Transverse colon (tissue), 4 donors: Measurements from ENCODE around the gene KCNQ1OT1. TPM values are rescaled to one million over a fixed set of nuclear protein-coding genes. Genes with fewer than 3 reads are reported as not detected.

ENCODE experiments used
- DNase-seq: peaks from one replicate; pipeline ENCODE4 v3.0.0-alpha.2; 2019
- H3K27ac ChIP-seq, 4 donors: fragments of 200-600 bp; sonication (generic); 2 replicates each; pipeline ENCODE4 v1.5.1; 2016 to 2018; ENCODE audit warnings: inconsistent platforms in 4 of 4
- H3K27me3 ChIP-seq: fragments of 200-600 bp; sonication (generic); 2 replicates; pipeline ENCODE4 v1.5.1; 2017; ENCODE audit warnings: inconsistent platforms
- H3K36me3 ChIP-seq, 4 donors: fragments of 200-600 bp; sonication (generic); 2 replicates each; pipeline ENCODE4 v1.5.1; 2017 to 2019; ENCODE audit warnings: inconsistent platforms in 4 of 4
- H3K4me1 ChIP-seq, 4 donors: fragments of 200-600 bp; sonication (generic); 2 replicates each; pipeline ENCODE4 v1.5.1; 2017 to 2020; ENCODE audit warnings: inconsistent platforms in 4 of 4
- H3K4me3 ChIP-seq, 4 donors: fragments of 200-600 bp; sonication (generic); 1 replicate in 1 of 4; 2 replicates in 3 of 4; pipeline versions ENCODE4 v1.5.1 to v1.6.1; 2017 to 2019; ENCODE audit warnings: inconsistent platforms in 4 of 4
- H3K9me3 ChIP-seq, 2 donors: fragments of 200-600 bp; sonication (generic); 2 replicates each; pipeline ENCODE4 v1.5.1; 2017 to 2019; ENCODE audit warnings: inconsistent platforms in 2 of 2
- CTCF ChIP-seq, 5 experiments: fragments of 200-600 bp in 3 of 5; fragments of 450-650 bp in 2 of 5; sonication (generic) in 3 of 5; IDR thresholded peaks; 1 replicate in 2 of 5; 2 replicates in 3 of 5; pipeline ENCODE4 v1.5.1; 2016 to 2017; ENCODE audit warnings: antibody characterized with exemption in 5 of 5, inconsistent platforms in 3 of 5, mild to moderate bottlenecking in 2 of 5, moderate library complexity in 1 of 5
- EP300 ChIP-seq: sonication (generic); formaldehyde crosslinking; IDR thresholded peaks from one replicate; pipeline ENCODE4 v1.6.1; 2017; ENCODE audit warnings: antibody characterized with exemption, low read depth
- POLR2A ChIP-seq: fragments of 450-650 bp; IDR thresholded peaks from one replicate; pipeline ENCODE4 v1.6.1; 2016; ENCODE audit warnings: antibody characterized with exemption, mild to moderate bottlenecking, moderate library complexity
- POLR2AphosphoS5 ChIP-seq, 3 donors: sonication (generic); formaldehyde crosslinking; IDR thresholded peaks; one replicate each; pipeline ENCODE4 v1.6.1; 2016; ENCODE audit warnings: antibody characterized with exemption in 3 of 3
- WGBS, 2 donors: methylation state at CpG; one replicate each; pipeline ENCODE4 v1.1.5; 2018; ENCODE audit warnings: low coverage in 1 of 2; 5-methylcytosine and 5-hydroxymethylcytosine counted together
- in situ Hi-C, 4 donors: fragments of 200-750 bp; cut with MboI; loops; one replicate each; pipeline versions ENCODE4 v1.15.0 to v1.15.1; 2017; ENCODE audit warnings: low sequenced_read_pairs in 3 of 4, low pct_ligation_motif_present in 1 of 4, low pct_unique_long_range_greater_than_20kb in 1 of 4
- intact Hi-C: fragments of 100-400 bp; cut with DNase I; formaldehyde crosslinking; loops from one replicate; pipeline ENCODE4 v1.15.1; 2023; ENCODE audit warnings: low total_unique reads
- total RNA-seq, 4 donors: library from RNA; depleted of rRNA; stranded (reverse); fragments of >200 nt; gene quantifications; one replicate each; pipeline ENCODE4 v1.1.0, GENCODE V29; 2016

The KCNQ1OT1 gene
- total RNA-seq, 4 donors from 2014 or later: 1.5 to 5.0 (median 1.9) TPM

GRCh38 chr11:2731130-2732125, 31.6 kb upstream of the KCNQ1OT1 start:
- peaks cover 0 to 2% (median under 1%) of the 10 kb centered on the region in 4 donors for H3K4me1 ChIP-seq
- H3K27ac ChIP-seq: no peak overlapping the region
- no peak for DNase-seq
- intact Hi-C loops (no loop called here), in situ Hi-C loops (no loop called here)
- H3K4me3 ChIP-seq: no peak overlapping the region
- H3K9me3 ChIP-seq: no peaks in the 10 kb centered on the region
- 89% methylated on average over 28 of the region's 28 CpGs; no CpG with 5 or more reads in 1 of the 2 donors for WGBS, 2 donors
- no peaks in the 10 kb centered on the region for H3K36me3 ChIP-seq
- no peaks in the 10 kb centered on the region for H3K27me3 ChIP-seq
- no peak for TF ChIP-seq EP300
- TF ChIP-seq CTCF (IDR thresholded peaks at IDR 0.05): no peak
- no peak for TF ChIP-seq POLR2A
- no peak for TF ChIP-seq POLR2AphosphoS5 (IDR thresholded peaks at IDR 0.05)

GRCh38 chr11:2730272-2731129, 30.7 kb upstream of the KCNQ1OT1 start:
- intact Hi-C loops (no loop called here), in situ Hi-C loops (no loop called here)
- Histone ChIP-seq H3K27ac (no peak overlapping the region), H3K27me3 (no peaks in the 10 kb centered on the region), H3K9me3 (no peaks in the 10 kb centered on the region), H3K36me3 (no peaks in the 10 kb centered on the region), H3K4me3 (no peak overlapping the region), H3K4me1 (no peaks in the 10 kb centered on the region)
- TF ChIP-seq CTCF (IDR thresholded peaks at IDR 0.05) (no peak), POLR2A (no peak), POLR2AphosphoS5 (IDR thresholded peaks at IDR 0.05) (no peak), EP300 (no peak)
- WGBS, 2 donors: 64 to 86% methylated on average over 4 to 16 of the region's 16 CpGs
- no peak for DNase-seq

DNA sequence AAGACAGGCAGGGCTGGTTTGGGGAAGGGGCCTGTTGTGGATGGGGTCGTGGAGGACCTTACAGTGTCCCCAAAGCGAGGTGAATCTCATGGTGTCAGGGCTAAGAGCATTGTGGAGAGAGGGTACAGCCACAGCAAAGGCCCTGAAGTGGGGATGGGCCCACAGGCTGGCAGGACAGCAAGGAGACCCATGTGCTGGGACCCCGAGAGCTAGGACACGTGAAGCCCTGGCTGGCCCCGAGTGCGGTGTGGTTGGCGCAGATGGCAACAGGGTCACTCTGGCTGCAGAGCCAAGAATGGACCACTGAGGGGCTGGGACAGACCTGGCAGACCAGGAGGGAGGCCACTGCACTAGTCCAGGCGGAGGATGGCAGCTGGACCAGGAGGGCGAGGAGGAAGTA, 30.0 kb upstream of the KCNQ1OT1 start:
- no peak for DNase-seq
- Histone ChIP-seq H3K4me1 (no peaks in the 10 kb centered on the region), H3K27me3 (no peaks in the 10 kb centered on the region), H3K36me3 (no peaks in the 10 kb centered on the region), H3K4me3 (no peak overlapping the region), H3K9me3 (no peaks in the 10 kb centered on the region), H3K27ac (no peak overlapping the region)
- in situ Hi-C loops: no loop called here
- WGBS, 2 donors: 83% methylated on average over 9 of the region's 9 CpGs; no CpG with 5 or more reads in 1 of the 2 donors
- TF ChIP-seq CTCF (IDR thresholded peaks at IDR 0.05): no peak
- no peak for TF ChIP-seq POLR2A
- TF ChIP-seq POLR2AphosphoS5 (IDR thresholded peaks at IDR 0.05): no peak
- no peak for TF ChIP-seq EP300
- intact Hi-C loops: no loop called here
